Bronchial epithelial cell (primary cell): ENCODE measurements around the gene SLC44A3. TPM values are rescaled to one million over a fixed set of nuclear protein-coding genes. Genes with fewer than 3 reads are reported as not detected.
A peak's percentile ranks its signal among the peaks of the same experiment; 100 is the strongest.

Source experiments
- DNase-seq: peaks from one replicate; pipeline ENCODE4 v3.0.0-alpha.2; 2010; ENCODE audit warnings: low read depth
- FAIRE-seq: peaks from 2 replicates; lab custom pipeline; 2011; peaks lifted over from hg19 to GRCh38; lab: Jason Lieb, UNC
- H3K27me3 ChIP-seq: 2 replicates; pipeline ENCODE4 v1.5.1; 2011; ENCODE audit warnings: low read length; ENCODE audit not compliant: control insufficient read depth, insufficient read depth
- H3K36me3 ChIP-seq: 2 replicates; pipeline ENCODE4 v1.5.1; 2011; ENCODE audit warnings: low read length; ENCODE audit not compliant: control insufficient read depth, insufficient read depth
- H3K4me3 ChIP-seq: 2 replicates; pipeline ENCODE4 v1.5.1; 2011; ENCODE audit warnings: mild to moderate bottlenecking, low read depth, low read length, control low read depth
- CTCF ChIP-seq: IDR thresholded peaks from 2 replicates; pipeline ENCODE4 v1.5.1; 2011; ENCODE audit warnings: mild to moderate bottlenecking, moderate library complexity, low read length, control low read depth, inconsistent platforms; ENCODE audit not compliant: insufficient read depth, severe bottlenecking
- total RNA-seq: library from RNA; depleted of rRNA; stranded (reverse); fragments of >200 nt; gene quantifications from 2 replicates; pipeline ENCODE4 v1.2.1, GENCODE V29; 2014

SLC44A3 gene
- total RNA-seq, 1 donor from 2014 or later = 2.4 TPM

GRCh38 chr1:94875794-94876193 lies 55.6 kb downstream of the SLC44A3 start:
- FAIRE-seq (peak; percentile 86), DNase-seq (peak; percentile 96)
- no peak for TF ChIP-seq CTCF
- H3K27me3 ChIP-seq = no peaks in the 10 kb centered on the region
- no peak overlapping the region for H3K4me3 ChIP-seq
- no peaks in the 10 kb centered on the region for H3K36me3 ChIP-seq

GRCh38 chr1:94876362-94876761 lies 56.2 kb downstream of the SLC44A3 start:
- FAIRE-seq (peak; percentile 83), DNase-seq (peak; percentile 94)
- no peaks in the 10 kb centered on the region for H3K27me3 ChIP-seq
- no peak overlapping the region for H3K4me3 ChIP-seq
- no peaks in the 10 kb centered on the region for H3K36me3 ChIP-seq
- no peak for TF ChIP-seq CTCF

GRCh38 chr1:94878329-94878728 lies 58.2 kb downstream of the SLC44A3 start:
- DNase-seq = no peak
- FAIRE-seq = no peak
- no peaks in the 10 kb centered on the region for H3K27me3 ChIP-seq
- no peak for TF ChIP-seq CTCF
- H3K4me3 ChIP-seq = no peak overlapping the region
- no peaks in the 10 kb centered on the region for H3K36me3 ChIP-seq

GRCh38 chr1:94883691-94884090 lies 63.5 kb downstream of the SLC44A3 start:
- FAIRE-seq (no peak), DNase-seq (peak; percentile 46)
- no peak for TF ChIP-seq CTCF
- no peak overlapping the region for H3K4me3 ChIP-seq
- no peaks in the 10 kb centered on the region for H3K27me3 ChIP-seq
- H3K36me3 ChIP-seq = no peaks in the 10 kb centered on the region

GRCh38 chr1:94884106-94884505 lies 63.9 kb downstream of the SLC44A3 start:
- FAIRE-seq (no peak), DNase-seq (peak; percentile 47)
- no peak overlapping the region for H3K4me3 ChIP-seq
- no peaks in the 10 kb centered on the region for H3K27me3 ChIP-seq
- H3K36me3 ChIP-seq = no peaks in the 10 kb centered on the region
- no peak for TF ChIP-seq CTCF

- FAIRE-seq (no peak), DNase-seq (no peak)
- TF ChIP-seq CTCF = no peak
- H3K27me3 ChIP-seq = no peaks in the 10 kb centered on the region
- no peak overlapping the region for H3K4me3 ChIP-seq
- H3K36me3 ChIP-seq = no peaks in the 10 kb centered on the region
Measured at GRCh38 chr1:94884507-94884906, 64.3 kb downstream of the SLC44A3 start.
